Stimulated activated naive B cell treated with anti-CD40 and anti-IgM and Interleukin-4, amounts not matched to agents 10 μg/mL and 1 μg/mL and 100 μg/mL, for 72 hours (primary cell): ENCODE data around the gene EFHC2.

Experiments used
- ATAC-seq, 2 donors: fragments of 150-1000 bp; cut with Tn5 transposase; replicated peaks; 2 replicates each; pipeline ENCODE4 v1.10.0; 2021; ENCODE audit warnings: moderate library complexity in 1 of 2
- DNase-seq: peaks from one replicate; pipeline ENCODE4 v3.0.0; 2021
- H3K27ac Mint-ChIP-seq: one replicate; pipeline ENCODE4 v1.8.0; 2022; ENCODE audit warnings: mild to moderate bottlenecking, mixed read lengths
- H3K27me3 Mint-ChIP-seq, 2 donors: one replicate each; pipeline ENCODE4 v1.8.0; 2022; ENCODE audit warnings: mixed read lengths in 2 of 2
- H3K36me3 Mint-ChIP-seq, 2 donors: one replicate each; pipeline ENCODE4 v1.8.0; 2022; ENCODE audit warnings: mixed read lengths in 2 of 2, mild to moderate bottlenecking in 1 of 2
- H3K4me1 Mint-ChIP-seq, 2 donors: one replicate each; pipeline ENCODE4 v1.8.0; 2022; ENCODE audit warnings: mixed read lengths in 2 of 2, mild to moderate bottlenecking in 1 of 2
- H3K4me3 Mint-ChIP-seq, 2 donors: one replicate each; pipeline ENCODE4 v1.8.0; 2022; ENCODE audit warnings: mild to moderate bottlenecking in 2 of 2, mixed read lengths in 2 of 2, moderate library complexity in 1 of 2
- H3K9me3 Mint-ChIP-seq, 2 donors: one replicate each; pipeline ENCODE4 v1.8.0; 2022; ENCODE audit warnings: mixed read lengths in 2 of 2, mild to moderate bottlenecking in 1 of 2

Gene EFHC2

GRCh38 chrX:44178274-44179053 lies 165.0 kb downstream of the EFHC2 start:
- DNase-seq (no peak), ATAC-seq (no peak)
- Mint-ChIP-seq H3K27ac (no peak overlapping the region), H3K9me3 (peaks cover 4 to 8% of the 10 kb centered on the region in 2 donors), H3K27me3 (no peaks in the 10 kb centered on the region), H3K36me3 (no peaks in the 10 kb centered on the region), H3K4me1 (no peaks in the 10 kb centered on the region), H3K4me3 (no peak overlapping the region)

GRCh38 chrX:44175455-44175854 lies 168.0 kb downstream of the EFHC2 start:
- Mint-ChIP-seq H3K4me1 (no peaks in the 10 kb centered on the region), H3K27ac (no peak overlapping the region), H3K27me3 (peaks cover 0 to 9% of the 10 kb centered on the region in 2 donors), H3K36me3 (no peaks in the 10 kb centered on the region), H3K4me3 (no peak overlapping the region), H3K9me3 (peaks cover 4 to 8% of the 10 kb centered on the region in 2 donors)
- DNase-seq (no peak), ATAC-seq (no peak)

GRCh38 chrX:44174061-44174460 lies 169.4 kb downstream of the EFHC2 start:
- ATAC-seq (no peak), DNase-seq (no peak)
- Mint-ChIP-seq H3K27ac (no peak overlapping the region), H3K9me3 (peaks cover 4 to 8% of the 10 kb centered on the region in 2 donors), H3K4me1 (no peaks in the 10 kb centered on the region), H3K36me3 (no peaks in the 10 kb centered on the region), H3K4me3 (no peak overlapping the region), H3K27me3 (peaks cover 0 to 9% of the 10 kb centered on the region in 2 donors)

- Mint-ChIP-seq H3K27me3 (peaks cover 0 to 9% of the 10 kb centered on the region in 2 donors), H3K27ac (no peak overlapping the region), H3K36me3 (no peaks in the 10 kb centered on the region), H3K4me1 (no peaks in the 10 kb centered on the region), H3K9me3 (peaks cover 4 to 8% of the 10 kb centered on the region in 2 donors), H3K4me3 (no peak overlapping the region)
- ATAC-seq, result no peak
- no peak for DNase-seq
Observed at GRCh38 chrX:44173219-44173618, 170.3 kb downstream of the EFHC2 start.

GRCh38 chrX:44167116-44167515 lies 176.4 kb downstream of the EFHC2 start:
- Mint-ChIP-seq H3K27ac (no peak overlapping the region), H3K27me3 (peaks cover 0 to 19% of the 10 kb centered on the region in 2 donors), H3K4me1 (no peaks in the 10 kb centered on the region), H3K9me3 (no peaks in the 10 kb centered on the region), H3K4me3 (no peak overlapping the region), H3K36me3 (no peaks in the 10 kb centered on the region)
- ATAC-seq (no peak), DNase-seq (no peak)

GRCh38 chrX:44162964-44163475 lies 180.5 kb downstream of the EFHC2 start:
- H3K27ac Mint-ChIP-seq, result no peak overlapping the region
- ATAC-seq (no peak), DNase-seq (no peak)
- no peaks in the 10 kb centered on the region for H3K4me1 Mint-ChIP-seq
- H3K9me3 Mint-ChIP-seq, result no peaks in the 10 kb centered on the region
- no peak overlapping the region for H3K4me3 Mint-ChIP-seq
- H3K27me3 Mint-ChIP-seq, result peaks cover 0 to 19% of the 10 kb centered on the region in 2 donors
- H3K36me3 Mint-ChIP-seq, result no peaks in the 10 kb centered on the region

GRCh38 chrX:44157858-44158257 lies 185.6 kb downstream of the EFHC2 start:
- peaks cover 0 to 18% of the 10 kb centered on the region in 2 donors for H3K27me3 Mint-ChIP-seq
- DNase-seq (no peak), ATAC-seq (no peak)
- no peak overlapping the region for H3K27ac Mint-ChIP-seq
- H3K4me3 Mint-ChIP-seq, result no peak overlapping the region
- H3K4me1 Mint-ChIP-seq, result no peaks in the 10 kb centered on the region
- H3K36me3 Mint-ChIP-seq, result no peaks in the 10 kb centered on the region
- H3K9me3 Mint-ChIP-seq, result no peaks in the 10 kb centered on the region

GRCh38 chrX:44157283-44157682 lies 186.2 kb downstream of the EFHC2 start:
- Mint-ChIP-seq H3K27ac (no peak overlapping the region), H3K9me3 (no peaks in the 10 kb centered on the region), H3K27me3 (peaks cover 0 to 13% of the 10 kb centered on the region in 2 donors), H3K36me3 (no peaks in the 10 kb centered on the region), H3K4me1 (no peaks in the 10 kb centered on the region), H3K4me3 (no peak overlapping the region)
- ATAC-seq, result no peak
- DNase-seq, result no peak

- DNase-seq, result no peak
- H3K9me3 Mint-ChIP-seq, result no peaks in the 10 kb centered on the region
- H3K4me3 Mint-ChIP-seq, result no peak overlapping the region
- no peak overlapping the region for H3K27ac Mint-ChIP-seq
- ATAC-seq, result no peak
- no peaks in the 10 kb centered on the region for H3K36me3 Mint-ChIP-seq
- peaks cover 0 to 12% of the 10 kb centered on the region in 2 donors for H3K27me3 Mint-ChIP-seq
- H3K4me1 Mint-ChIP-seq, result no peaks in the 10 kb centered on the region
Observed at GRCh38 chrX:44156726-44157125, 186.7 kb downstream of the EFHC2 start.

GRCh38 chrX:44155126-44155525 lies 188.3 kb downstream of the EFHC2 start:
- H3K36me3 Mint-ChIP-seq, result no peaks in the 10 kb centered on the region
- H3K4me1 Mint-ChIP-seq, result no peaks in the 10 kb centered on the region
- DNase-seq (no peak), ATAC-seq (no peak)
- H3K27me3 Mint-ChIP-seq, result peaks cover 0 to 11% of the 10 kb centered on the region in 2 donors
- H3K4me3 Mint-ChIP-seq, result no peak overlapping the region
- H3K27ac Mint-ChIP-seq, result no peak overlapping the region
- H3K9me3 Mint-ChIP-seq, result no peaks in the 10 kb centered on the region

- Mint-ChIP-seq H3K4me1 (no peaks in the 10 kb centered on the region), H3K4me3 (no peak overlapping the region), H3K9me3 (no peaks in the 10 kb centered on the region)
Observed at GRCh38 chrX:44152852-44153251, 190.6 kb downstream of the EFHC2 start.

GRCh38 chrX:44147130-44147529 lies 196.3 kb downstream of the EFHC2 start:
- Mint-ChIP-seq H3K36me3 (no peaks in the 10 kb centered on the region), H3K9me3 (no peaks in the 10 kb centered on the region), H3K27ac (no peak overlapping the region), H3K4me1 (peaks cover 0 to 2% of the 10 kb centered on the region in 2 donors), H3K4me3 (no peak overlapping the region), H3K27me3 (peaks cover 0 to 9% of the 10 kb centered on the region in 2 donors)
- ATAC-seq, result no peak
- no peak for DNase-seq

More at GRCh38 chrX:44152852-44153251, 190.6 kb downstream of the EFHC2 start:
- DNase-seq, result no peak
- peaks cover 0 to 1% of the 10 kb centered on the region in 2 donors for H3K27me3 Mint-ChIP-seq
- no peak overlapping the region for H3K27ac Mint-ChIP-seq
- ATAC-seq, result no peak
- no peaks in the 10 kb centered on the region for H3K36me3 Mint-ChIP-seq

GRCh38 chrX:44144177-44144945 lies 199.1 kb downstream of the EFHC2 start:
- H3K4me1 Mint-ChIP-seq, result peaks cover 0 to 2% of the 10 kb centered on the region in 2 donors
- H3K27me3 Mint-ChIP-seq, result peaks cover 0 to 9% of the 10 kb centered on the region in 2 donors
- H3K27ac Mint-ChIP-seq, result no peak overlapping the region
- no peak for ATAC-seq
- no peaks in the 10 kb centered on the region for H3K36me3 Mint-ChIP-seq
- no peak overlapping the region for H3K4me3 Mint-ChIP-seq
- DNase-seq, result no peak
- H3K9me3 Mint-ChIP-seq, result peaks cover 0 to 4% of the 10 kb centered on the region in 2 donors

- DNase-seq (no peak), ATAC-seq (no peak)
- Mint-ChIP-seq H3K9me3 (peaks cover 0 to 4% of the 10 kb centered on the region in 2 donors), H3K4me3 (no peak overlapping the region), H3K36me3 (no peaks in the 10 kb centered on the region), H3K27ac (no peak overlapping the region), H3K27me3 (peaks cover 0 to 9% of the 10 kb centered on the region in 2 donors), H3K4me1 (peaks cover 0 to 2% of the 10 kb centered on the region in 2 donors)
Observed at GRCh38 chrX:44143061-44143602, 200.3 kb downstream of the EFHC2 start.
